Anterior cingulate cortex (tissue), 58 donors: ENCODE measurements around the gene PRR7.
A peak's percentile ranks its signal among the peaks of the same experiment; 100 is the strongest.

Experiments used
- DNase-seq, 58 donors: peaks; one replicate each; lab custom pipeline; 2025; lab: John Stamatoyannopoulos, UW

Gene PRR7

GRCh38 chr5:177434437-177434836, 12.2 kb upstream of the PRR7 start:
- no peak for DNase-seq

DNA sequence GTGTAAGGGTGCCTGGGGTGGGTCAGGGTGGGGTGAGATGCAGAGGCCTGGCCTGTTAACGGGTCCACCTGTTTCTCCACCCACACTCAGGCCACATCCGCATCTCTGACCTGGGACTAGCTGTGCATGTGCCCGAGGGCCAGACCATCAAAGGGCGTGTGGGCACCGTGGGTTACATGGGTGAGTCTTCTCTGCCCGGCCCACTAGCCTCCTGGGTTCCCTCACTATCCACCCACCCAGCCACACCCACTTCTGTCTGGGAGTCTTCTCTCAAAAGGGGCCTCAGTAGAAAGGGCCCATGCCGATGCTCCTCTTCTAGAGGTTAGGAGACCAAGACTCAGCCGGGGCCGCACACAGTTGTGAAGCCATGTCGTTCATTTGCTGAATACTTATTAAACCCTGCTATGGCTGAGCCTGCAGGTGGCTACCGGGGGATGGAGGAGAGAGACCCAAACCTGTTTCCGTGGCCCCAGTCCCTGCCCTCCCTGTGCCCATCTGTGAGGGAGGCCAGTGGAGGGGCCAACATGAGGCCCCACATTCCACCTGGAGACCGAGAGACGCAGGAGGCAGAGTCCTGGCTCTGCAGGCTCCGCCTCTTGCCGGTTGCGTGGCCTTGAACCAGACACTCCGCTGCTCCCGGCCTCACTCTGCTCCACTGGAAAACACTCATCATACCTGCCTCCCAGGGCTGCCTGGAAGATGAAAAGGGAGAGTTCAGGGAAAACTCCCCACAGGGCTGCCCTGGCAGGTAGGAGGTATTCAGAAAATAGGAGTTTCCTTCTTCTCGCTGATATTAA, 11.5 kb upstream of the PRR7 start:
- no peak for DNase-seq

DNA sequence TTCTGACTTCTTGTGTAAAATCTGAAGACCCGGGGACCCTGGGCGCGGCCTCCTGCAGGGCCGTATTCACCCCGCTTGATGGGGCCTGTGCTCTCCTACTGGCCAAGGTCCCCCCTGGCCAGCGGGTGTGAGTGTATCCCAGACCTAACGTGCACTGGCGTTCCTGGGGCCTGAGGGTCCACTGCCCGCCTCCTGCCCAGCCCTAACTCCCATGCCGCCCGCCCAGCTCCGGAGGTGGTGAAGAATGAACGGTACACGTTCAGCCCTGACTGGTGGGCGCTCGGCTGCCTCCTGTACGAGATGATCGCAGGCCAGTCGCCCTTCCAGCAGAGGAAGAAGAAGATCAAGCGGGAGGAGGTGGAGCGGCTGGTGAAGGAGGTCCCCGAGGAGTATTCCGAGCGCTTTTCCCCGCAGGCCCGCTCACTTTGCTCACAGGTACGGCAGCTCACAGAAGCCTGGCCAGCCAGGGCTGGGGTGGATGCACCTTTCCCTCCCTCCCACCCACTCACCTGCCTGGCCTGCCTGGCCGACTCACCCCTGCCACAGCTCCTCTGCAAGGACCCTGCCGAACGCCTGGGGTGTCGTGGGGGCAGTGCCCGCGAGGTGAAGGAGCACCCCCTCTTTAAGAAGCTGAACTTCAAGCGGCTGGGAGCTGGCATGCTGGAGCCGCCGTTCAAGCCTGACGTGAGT, 10.6 kb upstream of the PRR7 start:
- DNase-seq, result no peak

GRCh38 chr5:177437623-177438022, 9.0 kb upstream of the PRR7 start:
- no peak for DNase-seq

GRCh38 chr5:177438468-177438867, 8.1 kb upstream of the PRR7 start:
- DNase-seq, result no peak

DNA sequence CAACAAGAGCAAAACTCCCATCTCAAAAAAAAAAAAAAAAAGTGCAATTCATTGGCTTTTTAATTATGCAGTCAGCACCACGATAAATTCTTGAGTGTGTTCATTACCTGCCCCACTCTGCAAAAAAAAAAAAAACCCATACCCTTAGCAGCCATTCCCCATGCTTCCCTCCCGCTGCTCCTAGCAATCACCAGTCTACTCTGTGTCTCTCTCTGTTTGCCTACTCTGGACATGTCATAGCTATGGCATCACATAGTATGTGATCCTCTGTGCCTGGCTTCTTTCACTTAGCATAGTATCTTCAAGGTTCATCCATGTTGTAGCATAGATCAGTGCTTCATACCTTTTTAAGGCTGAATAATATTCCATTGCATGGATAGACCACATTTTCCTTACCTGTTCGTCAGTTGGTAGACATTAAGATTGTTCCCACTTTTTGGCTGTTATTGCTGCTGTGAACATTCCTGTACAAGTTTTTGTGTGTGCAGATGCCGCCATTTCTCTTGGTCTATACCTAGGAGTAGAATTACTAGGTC, 7.0 kb upstream of the PRR7 start:
- DNase-seq, result no peak

DNA sequence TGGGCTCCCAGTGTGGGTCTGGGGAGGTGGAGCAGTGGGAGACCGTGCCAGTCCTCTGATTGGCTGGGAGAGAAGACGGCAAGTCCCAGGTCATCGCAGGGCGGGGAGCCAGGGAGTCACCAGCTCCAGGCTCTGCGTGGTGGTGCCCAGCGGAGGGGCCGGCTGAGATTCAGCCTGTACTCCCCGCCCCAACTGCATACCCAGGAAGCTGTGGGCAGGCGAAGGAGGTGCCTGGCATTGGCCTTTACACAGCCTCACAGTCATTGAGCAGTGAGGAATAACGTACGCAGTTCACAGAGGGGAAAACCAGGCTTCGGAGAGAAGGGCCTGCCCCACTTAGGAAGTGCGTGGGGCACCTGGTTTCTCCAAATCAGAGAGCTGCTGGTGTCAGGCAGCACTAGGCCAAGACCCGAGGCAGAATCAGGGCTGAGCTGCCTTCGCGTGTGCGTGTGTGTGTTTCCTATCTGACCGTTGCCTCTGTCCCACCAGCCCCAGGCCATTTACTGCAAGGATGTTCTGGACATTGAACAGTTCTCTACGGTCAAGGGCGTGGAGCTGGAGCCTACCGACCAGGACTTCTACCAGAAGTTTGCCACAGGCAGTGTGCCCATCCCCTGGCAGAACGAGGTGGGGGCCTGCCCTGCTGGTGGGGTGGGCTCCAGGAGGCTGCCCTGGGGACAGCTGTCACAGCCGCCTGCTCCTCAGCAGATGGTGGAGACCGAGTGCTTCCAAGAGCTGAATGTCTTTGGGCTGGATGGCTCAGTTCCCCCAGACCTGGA, 6.2 kb upstream of the PRR7 start:
- DNase-seq, result no peak

- DNase-seq, result no peak
These were observed 5.4 kb upstream of the PRR7 start for GRCh38 chr5:177440990-177441780.

- no peak for DNase-seq
These were observed 4.4 kb upstream of the PRR7 start for GRCh38 chr5:177442066-177442826.

DNA sequence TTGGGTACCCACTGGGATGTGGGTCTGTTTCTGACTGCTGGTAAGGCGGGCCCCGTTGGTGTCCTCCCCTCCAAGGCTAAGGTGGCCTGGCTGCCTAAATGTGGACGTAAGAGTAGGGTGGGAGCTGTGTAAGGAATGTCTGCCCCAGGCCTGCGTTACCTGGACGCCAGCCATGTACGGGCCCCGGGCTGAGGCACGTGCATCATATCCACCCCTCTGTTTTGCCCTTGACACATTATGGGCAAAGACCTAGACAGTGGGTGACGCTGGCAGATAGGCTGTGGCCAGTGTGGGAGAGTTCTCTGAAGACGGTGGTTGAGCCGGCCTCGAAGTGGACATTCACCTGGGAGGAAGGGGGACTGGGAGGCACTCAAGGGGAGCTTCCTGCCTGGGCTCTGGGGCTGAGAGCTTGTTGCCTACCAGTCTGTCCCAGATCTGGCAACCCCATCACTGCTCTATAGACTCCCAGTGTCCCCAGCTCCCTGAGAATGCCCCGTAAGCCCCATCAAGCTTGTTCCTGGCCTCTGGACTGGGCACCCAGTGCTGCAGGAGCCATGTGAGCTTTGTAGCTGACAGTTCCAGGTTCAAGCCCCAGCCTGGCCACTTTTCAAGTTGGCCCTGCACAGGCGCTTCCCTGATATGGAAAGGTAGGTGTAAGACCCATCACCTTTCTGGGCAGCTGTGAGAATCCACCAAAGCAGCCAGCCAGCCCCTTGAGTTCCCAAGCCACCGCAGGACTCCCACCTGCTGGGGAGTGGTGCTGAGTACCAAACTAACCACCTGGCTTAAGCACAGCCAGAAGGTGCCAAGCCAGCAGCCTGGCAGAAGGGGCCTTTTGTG, 3.2 kb upstream of the PRR7 start:
- no peak for DNase-seq

DNA sequence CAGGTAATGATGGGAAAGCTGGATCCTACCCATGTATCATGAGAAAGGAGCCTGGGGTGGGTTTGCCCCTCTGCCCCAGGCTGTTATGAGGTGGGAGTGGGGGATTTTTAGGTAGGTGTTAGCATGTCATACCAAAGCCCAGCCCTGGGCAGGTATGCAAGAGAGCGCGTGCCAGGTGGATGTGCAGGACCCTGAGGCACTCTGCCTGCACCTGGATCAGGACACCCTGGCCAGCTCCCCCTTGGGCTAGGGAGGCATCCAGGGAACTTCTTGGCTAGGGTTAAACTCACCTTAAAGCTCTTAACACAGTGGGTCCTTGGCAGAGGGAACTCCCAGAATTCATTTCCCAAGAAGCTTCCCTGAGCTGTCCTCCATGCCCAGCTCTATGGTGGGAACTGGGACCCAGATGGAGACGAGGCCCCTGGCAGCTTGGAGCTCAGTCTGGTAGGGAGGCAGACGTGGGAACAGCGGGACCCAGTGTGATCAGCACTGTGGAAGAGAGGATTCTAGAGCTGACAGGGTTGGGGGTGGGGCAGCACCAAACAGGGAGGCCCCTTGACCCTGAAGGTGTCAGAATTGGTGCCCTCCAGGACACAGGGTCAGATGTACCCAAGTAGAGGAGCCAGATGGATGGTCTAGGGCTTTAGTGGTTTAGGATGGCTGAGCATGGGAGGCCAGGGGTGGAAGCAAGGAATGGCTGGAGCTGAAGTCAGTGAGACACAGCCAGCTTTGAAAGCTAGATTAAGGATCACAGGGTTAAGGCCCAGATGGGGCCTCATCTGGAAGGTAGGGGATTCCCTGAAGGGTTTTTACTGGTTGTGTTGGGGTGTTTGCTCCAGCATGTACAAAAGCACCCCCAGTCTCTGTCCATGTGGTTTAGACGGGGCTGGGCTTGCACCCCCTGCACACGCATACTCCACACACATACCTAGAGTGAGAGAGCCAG, 2.2 kb upstream of the PRR7 start:
- no peak for DNase-seq

DNA sequence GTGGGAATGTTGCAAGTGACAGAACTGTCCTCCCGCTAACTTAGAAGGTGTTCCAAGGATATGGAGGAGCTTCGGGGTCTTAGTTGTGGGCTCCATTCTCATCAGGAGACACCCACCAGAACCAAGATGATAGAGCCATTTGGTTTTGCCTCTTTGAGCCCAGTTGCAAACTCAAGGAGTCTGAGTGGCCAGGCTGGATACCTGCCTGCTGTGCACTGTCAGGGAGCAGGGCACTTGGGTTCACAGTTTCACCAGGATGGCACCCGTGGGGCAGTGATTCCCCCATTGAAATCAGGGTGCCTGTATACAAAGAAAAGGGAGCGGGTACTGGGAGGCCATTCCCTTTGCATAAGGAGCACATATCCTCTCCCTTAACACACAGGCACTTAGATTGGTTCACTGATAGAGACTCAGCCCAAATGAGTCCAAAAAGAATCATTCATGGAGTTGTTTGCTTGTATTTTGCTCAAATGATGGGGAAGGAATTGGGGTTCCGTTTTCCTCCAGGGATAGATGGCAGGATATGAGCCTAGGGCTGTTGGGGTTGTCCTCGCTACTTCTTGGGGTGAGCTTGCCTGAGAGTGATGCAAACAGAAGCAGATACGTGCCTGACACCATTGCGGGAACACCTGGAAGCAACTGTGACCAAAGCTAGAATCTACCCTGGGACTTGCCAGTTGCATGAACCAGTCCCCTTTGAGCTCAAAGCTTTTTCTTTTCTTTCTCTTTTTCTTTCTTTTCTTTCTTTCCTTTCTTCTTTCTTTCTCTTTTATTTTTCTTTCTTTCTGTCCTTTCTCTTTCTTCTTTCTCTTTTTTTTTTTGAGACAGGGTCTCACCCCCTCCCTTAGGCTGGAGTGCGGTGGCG, 1.3 kb upstream of the PRR7 start:
- no peak for DNase-seq

- no peak for DNase-seq
These were observed 756 bp upstream of the PRR7 start for GRCh38 chr5:177445917-177446199.

GRCh38 chr5:177447066-177447610, 524 bp downstream of the PRR7 start:
- peak in 52 of 58 donors; percentile 41 to 85 (median 73) for DNase-seq

- peak in 57 of 58 donors; percentile 27 to 95 (median 80) for DNase-seq
These were observed 1.1 kb downstream of the PRR7 start for GRCh38 chr5:177447611-177448243.
